ENCODE data around the gene STIM1.
A peak's percentile ranks its signal among the peaks of the same experiment; 100 is the strongest.
"Not testable (repeated sequence)": the region's sequence is repeated elsewhere in the genome, so short reads cannot be mapped to it uniquely, and the experiment has no call there.

Gene STIM1

DNA sequence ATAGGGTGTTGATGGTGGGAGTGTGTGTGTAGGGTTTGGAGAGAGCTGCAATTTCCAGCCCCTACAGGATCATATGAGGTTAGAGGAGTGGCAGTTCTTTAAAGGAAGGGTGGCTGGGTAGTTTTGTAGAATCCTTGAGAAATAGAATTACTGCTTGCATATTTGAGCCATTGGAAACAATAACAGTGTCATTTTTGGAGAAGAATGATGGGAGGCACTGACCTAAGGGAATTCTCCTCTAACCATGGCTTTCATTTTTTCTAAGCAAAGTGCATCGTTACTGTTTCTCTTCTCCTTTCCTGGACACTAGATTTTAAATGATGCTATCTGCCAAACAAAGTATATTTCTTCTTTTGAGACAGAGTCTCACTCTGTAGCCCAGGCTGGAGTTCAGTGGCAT is 172.3 kb downstream of the STIM1 start:
- DNase-seq: no peak

GRCh38 chr11:4030197-4030596 is 174.7 kb downstream of the STIM1 start:
- no peak for DNase-seq

- no peak for DNase-seq
Measured at GRCh38 chr11:4032097-4032496, 176.6 kb downstream of the STIM1 start.

GRCh38 chr11:4035985-4036384 is 180.5 kb downstream of the STIM1 start:
- DNase-seq: no peak

GRCh38 chr11:4039011-4039410 is 183.5 kb downstream of the STIM1 start:
- no peak for DNase-seq

GRCh38 chr11:4040461-4040860 is 185.0 kb downstream of the STIM1 start:
- no peak for DNase-seq

DNA sequence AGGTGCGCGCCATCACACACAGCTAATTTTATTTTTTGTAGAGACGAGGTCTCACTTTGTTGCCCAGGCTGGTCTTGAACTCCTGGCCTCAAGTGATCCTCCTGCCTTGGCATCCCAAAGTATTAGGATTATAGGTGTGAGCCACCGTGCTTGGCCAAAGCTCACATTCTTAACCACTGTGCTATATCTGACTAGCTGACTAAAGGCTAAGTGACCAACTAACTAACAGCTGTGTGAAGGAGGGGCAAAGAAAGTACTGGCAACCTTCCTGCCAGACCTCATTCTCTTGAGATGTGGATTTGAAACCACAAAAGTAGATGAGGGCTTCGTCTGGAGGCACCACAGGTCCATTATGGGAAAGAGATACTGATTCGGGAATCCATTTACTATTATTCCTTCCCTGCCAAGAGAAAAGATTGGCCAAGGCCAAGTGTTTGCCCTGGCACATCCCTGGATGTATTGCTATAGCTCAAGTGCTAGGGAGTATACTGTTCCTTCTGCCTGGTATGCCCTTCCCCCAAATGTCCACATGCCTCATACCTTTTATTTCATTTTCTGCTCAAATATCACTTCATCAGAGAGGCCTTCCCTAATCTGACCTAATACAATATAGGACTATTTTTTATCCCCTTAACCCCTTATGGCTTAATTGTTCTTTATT is 186.4 kb downstream of the STIM1 start:
- no peak for DNase-seq

GRCh38 chr11:4044976-4045646 is 189.6 kb downstream of the STIM1 start:
- DNase-seq: no peak

GRCh38 chr11:4048340-4048739 is 192.9 kb downstream of the STIM1 start:
- no peak for DNase-seq

GRCh38 chr11:4049006-4049405 is 193.5 kb downstream of the STIM1 start:
- peak in 1 of 5 donors; percentile 29 for DNase-seq

- no peak for DNase-seq
Measured at GRCh38 chr11:4050138-4050537, 194.7 kb downstream of the STIM1 start.

DNA sequence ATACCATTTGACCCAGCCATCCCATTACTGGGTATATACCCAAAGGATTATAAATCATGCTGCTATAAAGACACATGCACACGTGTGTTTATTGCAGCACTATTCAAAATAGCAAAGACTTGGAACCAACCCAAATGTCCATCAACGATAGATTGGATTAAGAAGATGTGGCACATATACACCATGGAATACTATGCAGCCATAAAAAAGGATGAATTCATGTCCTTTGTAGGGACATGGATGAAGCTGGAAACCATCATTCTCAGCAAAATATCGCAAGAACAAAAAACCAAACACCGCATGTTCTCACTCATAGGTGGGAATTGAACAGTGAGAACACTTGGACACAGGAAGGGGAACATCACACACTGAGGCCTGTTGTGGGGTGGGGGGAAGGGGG is 197.7 kb downstream of the STIM1 start:
- DNase-seq: not testable (repeated sequence)

DNA sequence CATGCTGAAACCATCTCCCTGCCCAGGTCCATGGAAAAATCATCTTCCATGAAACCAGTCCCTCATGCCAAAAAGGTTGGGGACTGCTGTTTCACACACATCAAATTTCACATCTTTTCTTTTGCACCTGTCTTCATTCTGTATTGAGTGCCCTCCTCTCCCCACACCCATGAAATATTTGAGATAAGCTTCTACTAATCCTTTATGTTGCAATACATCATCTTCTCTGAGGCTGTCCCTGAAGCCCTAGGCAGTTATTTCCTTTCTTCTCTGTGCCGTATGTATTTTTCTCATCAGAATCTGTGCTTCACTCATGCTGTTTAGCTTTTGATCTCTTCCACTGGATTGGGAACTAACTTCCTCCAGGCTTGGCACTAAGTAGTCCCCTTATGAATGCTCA is 199.2 kb downstream of the STIM1 start:
- no peak for DNase-seq

DNA sequence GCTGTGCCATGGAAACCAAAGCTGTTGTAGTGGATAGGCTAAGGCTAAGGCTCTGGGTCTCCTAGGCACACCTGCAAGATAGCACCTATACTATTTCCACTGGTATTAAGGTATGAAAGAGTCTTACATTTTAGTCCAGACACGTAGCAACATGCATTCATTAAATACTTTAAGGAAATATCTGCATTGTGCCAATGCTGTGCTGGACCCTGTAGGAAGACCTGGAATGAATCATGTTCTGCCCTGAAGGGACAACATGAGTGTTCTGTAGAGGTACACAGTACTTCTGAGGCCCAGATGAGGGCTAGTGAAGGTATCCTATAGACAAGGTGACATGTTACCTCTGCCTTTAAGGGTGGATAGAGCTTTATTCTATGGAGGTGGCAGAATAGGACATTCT is 204.0 kb downstream of the STIM1 start:
- DNase-seq: no peak

DNA sequence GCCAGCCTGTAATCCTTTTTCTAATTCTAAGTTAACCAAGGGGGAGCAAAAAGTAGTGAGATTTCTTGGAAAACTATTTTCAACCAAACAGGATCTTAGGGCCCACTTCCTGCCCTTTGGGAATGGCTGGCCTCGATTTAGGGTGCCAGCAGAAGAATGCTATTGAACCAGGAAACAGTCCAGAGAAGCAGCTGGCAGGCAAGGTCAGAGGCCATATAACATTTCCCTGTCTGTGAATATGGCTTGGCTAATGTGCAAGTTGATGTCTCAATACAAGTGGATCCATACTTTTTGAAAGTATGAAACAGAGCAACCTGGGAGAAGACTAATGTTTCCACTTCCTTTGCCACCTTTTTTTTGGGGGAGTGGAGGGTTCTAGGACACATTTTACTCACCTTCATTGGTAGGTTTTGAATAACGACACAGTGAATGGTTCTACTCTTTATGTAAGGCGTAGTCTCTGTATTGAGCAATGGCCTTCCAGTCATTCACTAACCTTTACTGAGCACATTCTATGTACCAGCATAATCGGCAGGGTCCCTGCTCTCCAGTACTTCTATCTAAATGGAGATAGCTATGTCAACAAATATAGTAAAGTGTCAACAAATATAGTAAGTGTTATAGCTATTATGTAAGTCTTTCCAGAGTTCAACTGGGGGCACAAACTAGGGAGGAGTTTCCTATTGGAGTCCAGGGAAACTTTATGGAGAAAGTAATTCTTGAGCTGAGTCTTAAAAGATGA is 204.9 kb downstream of the STIM1 start:
- DNase-seq: no peak

- DNase-seq: no peak
Measured at GRCh38 chr11:4061700-4062099, 206.2 kb downstream of the STIM1 start.

GRCh38 chr11:4063348-4063747 is 207.9 kb downstream of the STIM1 start:
- no peak for DNase-seq

GRCh38 chr11:4064278-4064955 is 209.0 kb downstream of the STIM1 start:
- DNase-seq: no peak

DNA sequence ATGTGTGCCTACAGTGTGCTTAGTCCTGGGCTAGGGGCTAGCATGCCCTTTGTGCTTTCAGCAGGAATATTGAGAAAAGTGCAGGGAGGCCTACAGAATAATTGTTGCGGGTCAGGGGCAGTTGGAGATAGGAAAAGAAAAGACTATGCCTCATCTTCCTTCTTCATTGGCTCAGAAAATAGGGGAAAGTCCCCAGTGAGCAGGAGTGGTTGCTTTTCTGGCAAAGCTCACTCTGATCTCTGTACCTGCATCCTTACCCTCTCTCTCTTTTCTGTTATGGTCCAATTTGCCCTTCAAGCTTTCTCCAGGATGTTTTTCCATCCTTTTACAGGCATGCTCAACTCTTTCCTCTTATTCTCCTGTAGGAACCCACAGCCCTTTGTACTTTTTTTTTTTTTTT is 209.6 kb downstream of the STIM1 start:
- no peak for DNase-seq

GRCh38 chr11:4065601-4066377 is 210.3 kb downstream of the STIM1 start:
- DNase-seq: no peak

- no peak for DNase-seq
Measured at GRCh38 chr11:4066910-4067309, 211.4 kb downstream of the STIM1 start.

DNA sequence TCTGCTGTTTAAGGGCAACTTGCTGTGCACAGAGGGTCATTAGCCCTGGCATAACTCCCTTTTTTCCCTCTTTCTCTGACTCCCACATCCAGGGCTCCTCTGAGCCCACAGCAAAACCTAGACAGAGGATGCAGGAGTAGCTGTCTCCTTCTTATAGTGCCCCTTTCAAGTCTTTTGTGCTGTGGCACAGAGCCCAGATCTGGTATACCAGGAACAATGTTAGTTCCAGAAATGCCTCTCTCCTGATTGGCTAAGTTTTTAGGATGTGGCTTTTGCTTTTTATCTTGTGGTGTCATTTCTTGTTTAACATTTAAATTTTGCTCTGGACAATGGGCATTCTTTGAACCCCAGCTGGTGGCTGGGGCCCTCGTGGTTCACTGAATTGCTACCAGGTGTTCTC is 213.5 kb downstream of the STIM1 start:
- no peak for DNase-seq

GRCh38 chr11:4071325-4071724 is 215.9 kb downstream of the STIM1 start:
- DNase-seq: no peak

Measured in T-helper 1 cell (primary cell).